Liver (tissue), 9 donors: ENCODE measurements around the gene SASH3. TPM values are rescaled to one million over a fixed set of nuclear protein-coding genes. Genes with fewer than 3 reads are reported as not detected.

Source experiments
- DNase-seq: peaks from one replicate; pipeline ENCODE4 v3.0.0-alpha.2; 2017; ENCODE audit warnings: low spot score
- H3K27ac ChIP-seq, 2 donors: one replicate each; pipeline ENCODE4 v1.7.0; 2013; ENCODE audit warnings: inconsistent platforms in 2 of 2, low read length in 2 of 2, control low read depth in 1 of 2, low read depth in 1 of 2, mild to moderate bottlenecking in 1 of 2
- H3K27me3 ChIP-seq, 4 donors: one replicate each; pipeline versions ENCODE4 v1.6.1 to v1.7.0; 2013; ENCODE audit warnings: low read length in 3 of 4, inconsistent platforms in 1 of 4, mild to moderate bottlenecking in 1 of 4, moderate library complexity in 1 of 4; ENCODE audit not compliant: control insufficient read depth in 4 of 4, insufficient read depth in 4 of 4
- H3K36me3 ChIP-seq, 4 donors: one replicate each; pipeline versions ENCODE4 v1.6.1 to v1.7.0; 2013; ENCODE audit warnings: low read length in 3 of 4, mild to moderate bottlenecking in 3 of 4, low read depth in 1 of 4, moderate library complexity in 1 of 4; ENCODE audit not compliant: control insufficient read depth in 4 of 4, insufficient read depth in 3 of 4
- H3K4me1 ChIP-seq, 4 donors: one replicate each; pipeline versions ENCODE4 v1.6.1 to v1.7.0; 2013; ENCODE audit warnings: low read length in 3 of 4, mild to moderate bottlenecking in 3 of 4, moderate library complexity in 1 of 4; ENCODE audit not compliant: control insufficient read depth in 4 of 4, insufficient read depth in 4 of 4
- H3K4me3 ChIP-seq, 3 donors: one replicate each; pipeline versions ENCODE4 v1.6.1 to v1.7.0; 2013; ENCODE audit warnings: low read length in 3 of 3, control low read depth in 1 of 3, low read depth in 1 of 3, mild to moderate bottlenecking in 1 of 3
- H3K9ac ChIP-seq, 2 donors: one replicate each; pipeline ENCODE4 v1.7.0; 2013; ENCODE audit warnings: low read length in 2 of 2, mild to moderate bottlenecking in 2 of 2, moderate library complexity in 2 of 2, control low read depth in 1 of 2, low read depth in 1 of 2
- H3K9me3 ChIP-seq, 4 donors: one replicate each; pipeline versions ENCODE4 v1.6.1 to v1.7.0; 2013; ENCODE audit warnings: low read length in 3 of 4; ENCODE audit not compliant: control insufficient read depth in 4 of 4
- CTCF ChIP-seq: fragments of 150-350 bp; IDR thresholded peaks from 2 replicates; pipeline ENCODE4 v1.5.1; 2017; ENCODE audit warnings: improper control_type of control experiment, low read depth, low read length; ENCODE audit not compliant: missing input control
- EGR1 ChIP-seq, 2 donors: IDR thresholded peaks; 2 replicates each; pipeline ENCODE4 v1.6.1; 2016 to 2018; ENCODE audit warnings: antibody characterized with exemption in 2 of 2, low read depth in 2 of 2
- FOXA1 ChIP-seq: IDR thresholded peaks from 2 replicates; pipeline ENCODE4 v1.6.1; 2016; ENCODE audit warnings: antibody characterized with exemption
- FOXA2 ChIP-seq: IDR thresholded peaks from 2 replicates; pipeline ENCODE4 v1.6.1; 2016; ENCODE audit warnings: antibody characterized with exemption
- GABPA ChIP-seq, 2 donors: IDR thresholded peaks in 1 of 2; conservative IDR thresholded peaks in 1 of 2; 2 replicates each; pipeline ENCODE4 v1.6.1; 2016; ENCODE audit warnings: antibody characterized with exemption in 2 of 2, mild to moderate bottlenecking in 1 of 2, moderate library complexity in 1 of 2
- HNF4A ChIP-seq, 2 donors: conservative IDR thresholded peaks; 2 replicates each; pipeline ENCODE4 v1.6.1; 2016; ENCODE audit warnings: antibody characterized with exemption in 2 of 2, mild to moderate bottlenecking in 2 of 2
- HNF4G ChIP-seq: IDR thresholded peaks from 2 replicates; pipeline ENCODE4 v1.6.1; 2016; ENCODE audit warnings: antibody characterized with exemption
- JUND ChIP-seq, 2 donors: IDR thresholded peaks; 2 replicates each; pipeline ENCODE4 v1.6.1; 2016; ENCODE audit warnings: antibody characterized with exemption in 2 of 2
- MAX ChIP-seq: IDR thresholded peaks from 2 replicates; pipeline ENCODE4 v1.6.1; 2016; ENCODE audit warnings: antibody characterized with exemption
- NR2F2 ChIP-seq: IDR thresholded peaks from 2 replicates; pipeline ENCODE4 v1.6.1; 2016; ENCODE audit warnings: antibody characterized with exemption
- RAD21 ChIP-seq, 2 donors: IDR thresholded peaks; 2 replicates each; pipeline ENCODE4 v1.6.1; 2016; ENCODE audit warnings: antibody characterized with exemption in 2 of 2, mild to moderate bottlenecking in 2 of 2
- REST ChIP-seq: IDR thresholded peaks from 2 replicates; pipeline ENCODE4 v1.6.1; 2016; ENCODE audit warnings: antibody characterized with exemption, mild to moderate bottlenecking
- RXRA ChIP-seq, 2 donors: IDR thresholded peaks; 2 replicates each; pipeline ENCODE4 v1.6.1; 2017 to 2018; ENCODE audit warnings: antibody characterized with exemption in 2 of 2, mild to moderate bottlenecking in 1 of 2
- SP1 ChIP-seq: IDR thresholded peaks from 2 replicates; pipeline ENCODE4 v1.6.1; 2018; ENCODE audit warnings: antibody characterized with exemption, mild to moderate bottlenecking
- TAF1 ChIP-seq: conservative IDR thresholded peaks from 2 replicates; pipeline ENCODE4 v1.6.1; 2016; ENCODE audit warnings: antibody characterized with exemption, mild to moderate bottlenecking
- YY1 ChIP-seq: IDR thresholded peaks from 2 replicates; pipeline ENCODE4 v1.6.1; 2016; ENCODE audit warnings: antibody characterized with exemption, mild to moderate bottlenecking
- ZBTB33 ChIP-seq: IDR thresholded peaks from 2 replicates; pipeline ENCODE4 v1.6.1; 2016; ENCODE audit warnings: antibody characterized with exemption
- WGBS: extraction: QIAGEN DNeasy Blood & Tissue Kit; methylation state at CpG from one replicate; pipeline ENCODE4 v1.1.7; 2013; 5-methylcytosine and 5-hydroxymethylcytosine counted together
- polyA plus RNA-seq, 2 donors: library from polyadenylated mRNA; stranded (reverse) in 1 of 2; unstranded in 1 of 2; fragments of 200-250 nt in 1 of 2; fragments of >200 nt in 1 of 2; fragmentation: Nextera tagmentation in 1 of 2; extraction: Ambion mirVana in 1 of 2; gene quantifications; one replicate each; pipeline versions ENCODE4 v1.2.1 to v1.2.3, GENCODE V29; 2013 to 2015
- total RNA-seq, 2 donors: library from RNA; depleted of rRNA; stranded (reverse); fragments of >200 nt; gene quantifications; one replicate each; pipeline ENCODE4 v1.2.3, GENCODE V29; 2014
- donor health status: healthy.
- donor health status: healthy.
- donor health status: healthy.
- donor health status: healthy.
- donor health status: healthy.

The SASH3 gene
- total and polyA plus RNA-seq, 4 donors, result 1.8 to 9.5 (median 3.9) TPM

- WGBS, result 89% methylated on average over 3 of the region's 3 CpGs
- no peak overlapping the region for H3K4me3 ChIP-seq
- H3K9me3 ChIP-seq, result no peaks in the 10 kb centered on the region
- H3K4me1 ChIP-seq, result peaks cover 0 to 14% (median 3%) of the 10 kb centered on the region in 4 donors
- no peaks in the 10 kb centered on the region for H3K27me3 ChIP-seq
- peaks cover 0 to 5% (median 2%) of the 10 kb centered on the region in 4 donors for H3K36me3 ChIP-seq
- H3K9ac ChIP-seq, result no peak overlapping the region
- no peak for DNase-seq
- TF ChIP-seq SP1, result no peak
- no peak for TF ChIP-seq JUND (IDR thresholded peaks at IDR 0.05)
- TF ChIP-seq NR2F2, result no peak
- no peak for TF ChIP-seq REST
- TF ChIP-seq EGR1 (IDR thresholded peaks at IDR 0.05; ENCODE audit: low read depth in 2 of 2), result no peak
- no peak for TF ChIP-seq HNF4G
- no peak for TF ChIP-seq MAX
- no peak for TF ChIP-seq YY1
- H3K27ac ChIP-seq, result no peak overlapping the region
These were observed 57.1 kb downstream of the SASH3 start for GRCh38 chrX:129836827-129837226.

- Histone ChIP-seq H3K27ac (no peak overlapping the region), H3K36me3 (peaks cover 0 to 5% (median 2%) of the 10 kb centered on the region in 4 donors), H3K4me1 (peaks cover 0 to 23% (median 13%) of the 10 kb centered on the region in 4 donors), H3K4me3 (no peak overlapping the region), H3K9ac (no peak overlapping the region), H3K27me3 (no peaks in the 10 kb centered on the region), H3K9me3 (no peaks in the 10 kb centered on the region)
- no peak for DNase-seq
- WGBS, result 44% methylated on average over 5 of the region's 5 CpGs
- no peak for TF ChIP-seq REST
- no peak for TF ChIP-seq TAF1
- TF ChIP-seq SP1, result no peak
- TF ChIP-seq YY1, result no peak
- no peak for TF ChIP-seq NR2F2
- no peak for TF ChIP-seq HNF4G
- no peak for TF ChIP-seq RAD21 (IDR thresholded peaks at IDR 0.05)
- TF ChIP-seq EGR1 (IDR thresholded peaks at IDR 0.05; ENCODE audit: low read depth in 2 of 2), result no peak
- TF ChIP-seq HNF4A (conservative IDR thresholded peaks at IDR 0.05), result no peak
- no peak for TF ChIP-seq RXRA (IDR thresholded peaks at IDR 0.05)
- TF ChIP-seq MAX, result no peak
- TF ChIP-seq ZBTB33, result no peak
- no peak for TF ChIP-seq FOXA1
- TF ChIP-seq GABPA (IDR thresholded peaks at IDR 0.05 in 1 of 2, conservative IDR thresholded peaks at IDR 0.05 in 1 of 2), result no peak
- no peak for TF ChIP-seq FOXA2
- no peak for TF ChIP-seq CTCF
These were observed 60.6 kb downstream of the SASH3 start for GRCh38 chrX:129840344-129840743.
